Stimulated activated CD4-positive, alpha-beta T cell treated with anti-CD3 and anti-CD28 coated beads, Interleukin-12 subunit alpha, Interleukin-12 subunit beta, amount 100 ng/mL, for 48 hours (primary cell): ENCODE measurements around the gene GMNN.
"Not testable (repeated sequence)": the region's sequence is repeated elsewhere in the genome, so short reads cannot be mapped to it uniquely, and the experiment has no call there.

Experiments used
- DNase-seq, 3 donors: peaks; one replicate each; pipeline ENCODE4 v3.0.0-alpha.2; 2020; ENCODE audit warnings: low read depth in 2 of 3, low spot score in 1 of 3

Gene GMNN

GRCh38 chr6:24761193-24761835 is 13.4 kb upstream of the GMNN start:
- DNase-seq = peak in 1 of 3 donors; percentile 10

- no peak for DNase-seq
Measured at GRCh38 chr6:24761851-24762250, 12.9 kb upstream of the GMNN start.

- no peak for DNase-seq
Measured at GRCh38 chr6:24763578-24763977, 11.2 kb upstream of the GMNN start.

- DNase-seq = not testable (repeated sequence)
Measured at GRCh38 chr6:24764833-24765828, 9.6 kb upstream of the GMNN start.

GRCh38 chr6:24765968-24766367 is 8.8 kb upstream of the GMNN start:
- not testable (repeated sequence) for DNase-seq

GRCh38 chr6:24766680-24767462 is 7.9 kb upstream of the GMNN start:
- DNase-seq = no peak

- DNase-seq = no peak
Measured at GRCh38 chr6:24768361-24768760, 6.4 kb upstream of the GMNN start.

GRCh38 chr6:24775520-24776058 is 852 bp downstream of the GMNN start:
- DNase-seq = peak in 2 of 3 donors; percentile 24 to 25

- DNase-seq = no peak
Measured at GRCh38 chr6:24777227-24777626, 2.5 kb downstream of the GMNN start.

GRCh38 chr6:24778121-24778520 is 3.4 kb downstream of the GMNN start:
- no peak for DNase-seq

GRCh38 chr6:24778878-24779277 is 4.1 kb downstream of the GMNN start:
- DNase-seq = no peak

- DNase-seq = no peak
Measured at GRCh38 chr6:24779416-24780016, 4.8 kb downstream of the GMNN start.

- no peak for DNase-seq
Measured at GRCh38 chr6:24780206-24780605, 5.5 kb downstream of the GMNN start.

- DNase-seq = peak in 1 of 3 donors; percentile 6
Measured at GRCh38 chr6:24788031-24788665, 13.4 kb downstream of the GMNN start.

- DNase-seq = no peak
Measured at GRCh38 chr6:24795106-24795505, 20.4 kb downstream of the GMNN start.

GRCh38 chr6:24796616-24797290 is 22.0 kb downstream of the GMNN start:
- peak in 2 of 3 donors; percentile 6 to 19 for DNase-seq

- DNase-seq = no peak
Measured at GRCh38 chr6:24797596-24798216, 23.0 kb downstream of the GMNN start.

GRCh38 chr6:24798740-24799540 is 24.2 kb downstream of the GMNN start, which contains the start of gene ARMH2:
Gene ARMH2 (minus strand): TSS chr6:24798917. CDS start chr6:24798857, 60 bp downstream.
- no peak for DNase-seq
